Measurements from ENCODE around the gene MGAT4A.
"Not testable (repeated sequence)": the region's sequence is repeated elsewhere in the genome, so short reads cannot be mapped to it uniquely, and the experiment has no call there.

MGAT4A gene

GRCh38 chr2:98759338-98759737 lies 28.4 kb upstream of the MGAT4A start:
- DNase-seq, result no peak

GRCh38 chr2:98757904-98758421 lies 27.0 kb upstream of the MGAT4A start:
- peak; percentile 95 for DNase-seq

- DNase-seq, result no peak
These were observed 22.9 kb upstream of the MGAT4A start for GRCh38 chr2:98753801-98754200.

GRCh38 chr2:98752711-98753110 lies 21.8 kb upstream of the MGAT4A start:
- DNase-seq, result not testable (repeated sequence)

- DNase-seq, result no peak
These were observed 20.8 kb upstream of the MGAT4A start for GRCh38 chr2:98751748-98752147.

- DNase-seq, result no peak
These were observed 19.8 kb upstream of the MGAT4A start for GRCh38 chr2:98750593-98751282.

GRCh38 chr2:98749066-98749450 lies 18.1 kb upstream of the MGAT4A start:
- peak; percentile 97 for DNase-seq

GRCh38 chr2:98748292-98749065 lies 17.5 kb upstream of the MGAT4A start:
- no peak for DNase-seq

- DNase-seq, result no peak
These were observed 17.0 kb upstream of the MGAT4A start for GRCh38 chr2:98747888-98748287.

- DNase-seq, result no peak
These were observed 15.5 kb upstream of the MGAT4A start for GRCh38 chr2:98746426-98746825.

- DNase-seq, result no peak
These were observed 13.7 kb upstream of the MGAT4A start for GRCh38 chr2:98744595-98744994.

- DNase-seq, result no peak
These were observed 12.9 kb upstream of the MGAT4A start for GRCh38 chr2:98743835-98744234.

GRCh38 chr2:98739020-98739419 lies 8.1 kb upstream of the MGAT4A start:
- no peak for DNase-seq

GRCh38 chr2:98738304-98738703 lies 7.4 kb upstream of the MGAT4A start:
- DNase-seq, result no peak

GRCh38 chr2:98737848-98738247 lies 6.9 kb upstream of the MGAT4A start:
- DNase-seq, result no peak

- no peak for DNase-seq
These were observed 5.5 kb upstream of the MGAT4A start for GRCh38 chr2:98736464-98736889.

- DNase-seq, result no peak
These were observed 3.9 kb upstream of the MGAT4A start for GRCh38 chr2:98734823-98735260.

GRCh38 chr2:98734162-98734561 lies 3.2 kb upstream of the MGAT4A start:
- peak; percentile 82 for DNase-seq

- DNase-seq, result no peak
These were observed 1.6 kb upstream of the MGAT4A start for GRCh38 chr2:98732430-98733051.

GRCh38 chr2:98731894-98732349 lies 990 bp upstream of the MGAT4A start:
- DNase-seq, result peak; percentile 20

- DNase-seq, result peak; percentile 67
These were observed 258 bp downstream of the MGAT4A start for GRCh38 chr2:98730707-98731040.

GRCh38 chr2:98730053-98730706 lies 752 bp downstream of the MGAT4A start:
- peak; percentile 50 for DNase-seq

GRCh38 chr2:98729652-98730051 lies 1.3 kb downstream of the MGAT4A start:
- no peak for DNase-seq
